H9 (cell line): ENCODE data around the gene CDH8. TPM values are rescaled to one million over a fixed set of nuclear protein-coding genes. Genes with fewer than 3 reads are reported as not detected.
A peak's percentile ranks its signal among the peaks of the same experiment; 100 is the strongest.

Experiments used
- DNase-seq: peaks from one replicate; pipeline ENCODE4 v3.0.0-alpha.2; 2017
- H2AFZ ChIP-seq: one replicate; pipeline ENCODE4 v1.6.1; 2013; ENCODE audit warnings: mild to moderate bottlenecking, low read length, control low read depth, moderate library complexity
- H2AK5ac ChIP-seq: 2 replicates; pipeline ENCODE4 v1.6.1; 2013; ENCODE audit warnings: low read length, control low read depth, mixed read lengths; ENCODE audit not compliant: insufficient read length
- H2BK120ac ChIP-seq: one replicate; pipeline ENCODE4 v1.6.1; 2013; ENCODE audit warnings: low read depth, mild to moderate bottlenecking, low read length, control low read depth, inconsistent platforms; ENCODE audit not compliant: poor library complexity, severe bottlenecking
- H2BK12ac ChIP-seq: 2 replicates; pipeline ENCODE4 v1.6.1; 2013; ENCODE audit warnings: low read length, control low read depth, mixed read lengths, low read depth; ENCODE audit not compliant: insufficient read length
- H2BK15ac ChIP-seq: 2 replicates; pipeline ENCODE4 v1.6.1; 2013; ENCODE audit warnings: low read depth, low read length, control low read depth
- H2BK20ac ChIP-seq: one replicate; pipeline ENCODE4 v1.6.1; 2013; ENCODE audit warnings: low read depth, mild to moderate bottlenecking, low read length, control low read depth, inconsistent platforms; ENCODE audit not compliant: poor library complexity, severe bottlenecking
- H2BK5ac ChIP-seq: 2 replicates; pipeline ENCODE4 v1.6.1; 2013; ENCODE audit warnings: low read length, control low read depth, mixed read lengths; ENCODE audit not compliant: insufficient read length
- H3K14ac ChIP-seq: 2 replicates; pipeline ENCODE4 v1.6.1; 2013; ENCODE audit warnings: low read length, control low read depth; ENCODE audit not compliant: insufficient read depth
- H3K18ac ChIP-seq: 2 replicates; pipeline ENCODE4 v1.6.1; 2013; ENCODE audit warnings: low read depth, mild to moderate bottlenecking, mixed read lengths, low read length, control low read depth; ENCODE audit not compliant: insufficient read length
- H3K23ac ChIP-seq: 2 replicates; pipeline ENCODE4 v1.6.1; 2013; ENCODE audit warnings: low read length, control low read depth, mixed read lengths, low read depth; ENCODE audit not compliant: insufficient read length
- H3K23me2 ChIP-seq: 2 replicates; pipeline ENCODE4 v1.6.1; 2013; ENCODE audit warnings: low read depth, mild to moderate bottlenecking, mixed read lengths, low read length, control low read depth; ENCODE audit not compliant: insufficient read length, poor library complexity, severe bottlenecking
- H3K27ac ChIP-seq: 2 replicates; pipeline ENCODE4 v1.5.1; 2013; ENCODE audit warnings: low read length, control low read depth, mixed read lengths, low read depth; ENCODE audit not compliant: insufficient read length
- H3K27me3 ChIP-seq: 2 replicates; pipeline ENCODE4 v1.6.1; 2013; ENCODE audit warnings: low read length, control low read depth, inconsistent platforms; ENCODE audit not compliant: insufficient read depth
- H3K4ac ChIP-seq: 2 replicates; pipeline ENCODE4 v1.6.1; 2013; ENCODE audit warnings: low read depth, mild to moderate bottlenecking, control low read depth, inconsistent platforms, low read length, moderate library complexity
- H3K4me1 ChIP-seq: 2 replicates; pipeline ENCODE4 v1.6.1; 2013; ENCODE audit warnings: low read length, control low read depth, inconsistent platforms; ENCODE audit not compliant: insufficient read depth
- H3K4me2 ChIP-seq: 2 replicates; pipeline ENCODE4 v1.6.1; 2013; ENCODE audit warnings: low read length, control low read depth, mixed read lengths; ENCODE audit not compliant: insufficient read length, insufficient read depth
- H3K56ac ChIP-seq: 2 replicates; pipeline ENCODE4 v1.6.1; 2013; ENCODE audit warnings: low read depth, mild to moderate bottlenecking, mixed read lengths, low read length, control low read depth; ENCODE audit not compliant: insufficient read length
- H3K79me1 ChIP-seq: 2 replicates; pipeline ENCODE4 v1.6.1; 2013; ENCODE audit warnings: low read depth, mild to moderate bottlenecking, moderate library complexity, low read length, control low read depth, inconsistent platforms; ENCODE audit not compliant: insufficient read depth, poor library complexity, severe bottlenecking
- H3K79me2 ChIP-seq: 2 replicates; pipeline ENCODE4 v1.6.1; 2013; ENCODE audit warnings: low read length, control low read depth, inconsistent platforms; ENCODE audit not compliant: insufficient read depth
- H3K9ac ChIP-seq: 2 replicates; pipeline ENCODE4 v1.6.1; 2013; ENCODE audit warnings: low read length, control low read depth, mixed read lengths; ENCODE audit not compliant: insufficient read length; ENCODE audit errors: extremely low read depth
- H3K9me3 ChIP-seq: one replicate; pipeline ENCODE4 v1.6.1; 2013; ENCODE audit warnings: low read depth, low read length, inconsistent platforms; ENCODE audit not compliant: control insufficient read depth
- H3T11ph ChIP-seq: one replicate; pipeline ENCODE4 v1.6.1; 2013; ENCODE audit warnings: mild to moderate bottlenecking, low read length, control low read depth, inconsistent platforms
- H4K20me1 ChIP-seq: one replicate; pipeline ENCODE4 v1.6.1; 2013; ENCODE audit not compliant: control insufficient read depth, insufficient read length, insufficient read depth
- H4K5ac ChIP-seq: 2 replicates; pipeline ENCODE4 v1.6.1; 2013; ENCODE audit warnings: low read depth, mild to moderate bottlenecking, mixed read lengths, low read length, control low read depth; ENCODE audit not compliant: insufficient read length
- H4K8ac ChIP-seq: replicated peaks from 2 replicates; pipeline ENCODE4 v1.6.1; 2013; ENCODE audit warnings: low read length, control low read depth, mixed read lengths, low read depth; ENCODE audit not compliant: insufficient read length
- H4K91ac ChIP-seq: 2 replicates; pipeline ENCODE4 v1.6.1; 2013; ENCODE audit warnings: low read depth, mild to moderate bottlenecking, moderate library complexity, mixed read lengths, low read length, control low read depth; ENCODE audit not compliant: insufficient read length
- H3K27ac Mint-ChIP-seq, 3 experiments: 2 replicates in 2 of 3; 3 replicates in 1 of 3; pipeline ENCODE4 v1.8.0; 2020 to 2021; ENCODE audit warnings: mixed read lengths in 3 of 3, mild to moderate bottlenecking in 1 of 3, moderate library complexity in 1 of 3
- H3K27me3 Mint-ChIP-seq: 2 replicates; pipeline ENCODE4 v1.8.0; 2021; ENCODE audit warnings: low read depth, mild to moderate bottlenecking, moderate library complexity, mixed read lengths
- H3K36me3 Mint-ChIP-seq, 3 experiments: 2 replicates in 2 of 3; 3 replicates in 1 of 3; pipeline ENCODE4 v1.8.0; 2020 to 2021; ENCODE audit warnings: low read depth in 3 of 3, mixed read lengths in 3 of 3; ENCODE audit not compliant: insufficient read depth in 1 of 3
- H3K4me1 Mint-ChIP-seq, 2 experiments: 2 replicates each; pipeline ENCODE4 v1.8.0; 2020; ENCODE audit warnings: mixed read lengths in 2 of 2
- H3K4me3 Mint-ChIP-seq, 2 experiments: 2 replicates in 1 of 2; 3 replicates in 1 of 2; pipeline ENCODE4 v1.8.0; 2020 to 2021; ENCODE audit warnings: mild to moderate bottlenecking in 2 of 2, mixed read lengths in 2 of 2, moderate library complexity in 1 of 2
- H3K9me3 Mint-ChIP-seq, 2 experiments: 2 replicates in 1 of 2; 3 replicates in 1 of 2; pipeline ENCODE4 v1.8.0; 2020; ENCODE audit warnings: mild to moderate bottlenecking in 2 of 2, mixed read lengths in 2 of 2, moderate library complexity in 1 of 2
- CTCF ChIP-seq: fragments of 200-600 bp; sonication (generic); conservative IDR thresholded peaks from 3 replicates; pipeline ENCODE4 v1.8.0; 2021; ENCODE audit warnings: antibody characterized with exemption, mild to moderate bottlenecking
- WGBS: extraction: QIAGEN DNeasy Blood & Tissue Kit; methylation state at CpG from one replicate; pipeline ENCODE4 v1.1.7; 2013; ENCODE audit warnings: missing lambda C conversion rate, low lambda C conversion rate, mixed read lengths; ENCODE audit not compliant: insufficient read length; ENCODE audit errors: extremely low coverage; 5-methylcytosine and 5-hydroxymethylcytosine counted together
- total RNA-seq: library from RNA; stranded (reverse); gene quantifications from 2 replicates; pipeline ENCODE4 v1.2.1, GENCODE V29; 2021

Gene CDH8
- total RNA-seq, 1 experiment from 2014 or later, result 12.0 TPM

DNA sequence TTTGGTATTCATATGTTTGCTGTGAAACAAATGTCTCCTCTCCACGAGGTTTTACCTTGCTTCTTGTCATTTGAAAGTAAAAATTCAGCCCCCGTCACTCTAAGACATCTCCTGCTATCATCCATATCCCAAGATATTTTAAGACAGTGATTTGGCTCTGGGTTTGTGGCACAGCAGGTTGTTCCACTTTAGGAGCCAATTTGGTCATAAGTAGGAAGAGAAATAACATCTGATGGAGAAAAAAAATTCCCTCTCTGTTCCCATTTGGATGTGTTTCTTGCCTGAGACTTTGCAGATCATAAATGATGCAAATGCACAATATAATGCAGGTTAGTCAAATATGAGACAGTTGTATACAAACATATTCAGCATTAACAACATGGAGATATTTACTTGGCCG lies 309.5 kb downstream of the CDH8 start:
- DNase-seq, result no peak
- Histone ChIP-seq H2BK5ac (no peak overlapping the region), H4K20me1 (no peaks in the 10 kb centered on the region), H2BK120ac (no peak overlapping the region), H3K23ac (no peak overlapping the region), H2BK15ac (no peak overlapping the region), H4K8ac (no peak overlapping the region), H3K27ac (no peak overlapping the region), H3K4me1 (0 out of 2 replicates have a peak, but pooled peaks cover 2% of the 10 kb centered on the region), H3K18ac (no peak overlapping the region), H2BK20ac (no peak overlapping the region), H3K27me3 (no peaks in the 10 kb centered on the region), H3K4ac (no peak overlapping the region), H2AFZ (no peak overlapping the region), H3K23me2 (no peaks in the 10 kb centered on the region), H3K79me1 (no peaks in the 10 kb centered on the region), H4K5ac (no peak overlapping the region), H3K9me3 (no peaks in the 10 kb centered on the region), H3K79me2 (no peaks in the 10 kb centered on the region), H3T11ph (no peak overlapping the region), H2BK12ac (no peak overlapping the region), H2AK5ac (no peak overlapping the region), H4K91ac (no peak overlapping the region), H3K4me2 (no peak overlapping the region), H3K56ac (no peak overlapping the region), H3K14ac (no peak overlapping the region), H3K9ac (no peak overlapping the region)
- Mint-ChIP-seq H3K9me3 (no peaks in the 10 kb centered on the region), H3K4me1 (peaks cover 23 to 24% of the 10 kb centered on the region in 2 experiments), H3K4me3 (no peak overlapping the region), H3K27me3 (no peaks in the 10 kb centered on the region), H3K27ac (0 out of 7 replicates have a peak overlapping the region, but pooled peaks of 1 of the 3 experiments have one; percentile 2), H3K36me3 (no peaks in the 10 kb centered on the region)
- TF ChIP-seq CTCF, result no peak
- no CpG with 5 or more reads among the region's 3 CpGs for WGBS
